Panc1 (cell line): ENCODE results near the gene MED13.

ENCODE experiments used
- CTCF ChIP-seq: fragments of 450-650 bp; IDR thresholded peaks from 2 replicates; pipeline ENCODE4 v1.5.1; 2017; ENCODE audit warnings: mild to moderate bottlenecking
- POLR2AphosphoS5 ChIP-seq: IDR thresholded peaks from 2 replicates; pipeline ENCODE4 v1.6.1; 2012; ENCODE audit warnings: mild to moderate bottlenecking, low read depth, low read length, moderate library complexity
- REST ChIP-seq, 2 experiments: IDR thresholded peaks; 2 replicates each; pipeline ENCODE4 v1.6.1; 2011 to 2012; ENCODE audit warnings: low read depth in 2 of 2, control low read depth in 1 of 2, low read length in 1 of 2, mild to moderate bottlenecking in 1 of 2, moderate library complexity in 1 of 2; ENCODE audit not compliant: insufficient read depth in 1 of 2
- SIN3A ChIP-seq: IDR thresholded peaks from 2 replicates; pipeline ENCODE4 v1.6.1; 2012; ENCODE audit warnings: low read depth, mild to moderate bottlenecking, low read length, moderate library complexity, borderline replicate concordance; ENCODE audit not compliant: insufficient read depth
- TCF7L2 ChIP-seq: IDR thresholded peaks from 2 replicates; pipeline ENCODE4 v1.6.1; 2011; ENCODE audit warnings: mild to moderate bottlenecking, low read depth, low read length, inconsistent platforms

- TF ChIP-seq CTCF (no peak), REST (IDR thresholded peaks at IDR 0.05; ENCODE audit: insufficient read depth in 1 of 2, low read depth in 2 of 2, low read length in 1 of 2) (no peak), SIN3A (no peak), POLR2AphosphoS5 (no peak), TCF7L2 (no peak)
Observed at GRCh38 chr17:62070900-62071299, 5.8 kb upstream of the MED13 start.
